RWPE2 (cell line): Measurements from ENCODE around the gene PCBP3.

Experiments used
- ATAC-seq: fragments of 200-7000 bp; cut with Tn5 transposase; 3 replicates; pipeline ENCODE4 v1.9.1; 2021; ENCODE audit warnings: low read depth
- DNase-seq: peaks from one replicate; pipeline ENCODE4 v3.0.0-alpha.2; 2020; ENCODE audit warnings: low spot score
- H3K27ac ChIP-seq: fragments of 450-650 bp; 2 replicates; pipeline ENCODE4 v1.5.1; 2017; ENCODE audit warnings: mild to moderate bottlenecking; ENCODE audit not compliant: poor library complexity, severe bottlenecking
- H3K27me3 ChIP-seq: fragments of 250-450 bp; sonication (Bioruptor Pico); 2 replicates; pipeline ENCODE4 v1.5.1; 2021; ENCODE audit warnings: mild to moderate bottlenecking, moderate library complexity; ENCODE audit not compliant: insufficient read depth, poor library complexity, severe bottlenecking
- H3K36me3 ChIP-seq: fragments of 250-450 bp; sonication (Bioruptor Pico); 2 replicates; pipeline ENCODE4 v1.5.1; 2020; ENCODE audit warnings: low read depth, mild to moderate bottlenecking, moderate library complexity
- H3K4me1 ChIP-seq: fragments of 250-450 bp; sonication (Bioruptor Pico); 2 replicates; pipeline ENCODE4 v1.5.1; 2021; ENCODE audit warnings: mild to moderate bottlenecking, moderate library complexity; ENCODE audit not compliant: insufficient read depth, poor library complexity, severe bottlenecking
- H3K4me3 ChIP-seq: fragments of 250-450 bp; sonication (Bioruptor Pico); 2 replicates; pipeline ENCODE4 v1.5.1; 2021; ENCODE audit warnings: mild to moderate bottlenecking, moderate library complexity; ENCODE audit not compliant: severe bottlenecking
- H3K9me3 ChIP-seq: fragments of 250-450 bp; sonication (Bioruptor Pico); 2 replicates; pipeline ENCODE4 v1.5.1; 2021; ENCODE audit warnings: mild to moderate bottlenecking, moderate library complexity; ENCODE audit not compliant: severe bottlenecking
- TF ChIP-seq, protein P1 (sequence below): fragments of 450-650 bp; IDR thresholded peaks from one replicate; pipeline ENCODE4 v1.5.1; 2017; ENCODE audit warnings: mild to moderate bottlenecking, moderate library complexity; ENCODE audit not compliant: poor library complexity, severe bottlenecking

PCBP3 gene

DNA sequence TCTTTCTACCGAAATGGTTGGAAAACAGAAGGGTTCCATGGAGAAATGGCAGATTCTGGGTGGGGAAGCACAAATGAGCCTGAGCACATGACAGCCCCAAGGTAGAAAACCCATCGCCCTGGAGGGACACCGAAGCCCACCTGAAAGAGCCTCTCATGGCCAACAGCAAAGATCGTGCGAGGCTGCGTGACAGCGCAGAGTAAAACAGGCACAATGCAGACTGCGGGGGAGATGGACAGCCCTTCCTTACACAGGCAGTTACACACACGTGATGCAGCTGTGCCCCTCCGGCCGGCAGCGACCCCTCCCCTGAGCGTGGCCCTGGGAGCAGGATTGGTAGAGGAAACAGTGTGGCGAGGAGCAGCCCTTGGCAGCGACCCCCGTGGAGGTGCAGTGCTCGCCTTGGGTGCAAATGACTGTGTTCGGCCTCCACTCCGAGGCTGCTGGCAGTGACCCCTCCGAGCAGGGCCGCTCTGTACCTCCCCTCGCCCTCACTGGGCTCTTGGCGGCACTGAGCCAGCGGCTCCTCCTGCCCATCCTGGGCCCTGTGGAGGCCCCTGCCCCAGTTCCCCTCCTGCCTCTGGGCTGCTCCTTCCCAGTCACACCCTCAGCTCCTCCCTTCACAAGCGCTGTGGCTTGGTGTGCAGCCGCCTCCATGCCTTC is 217.1 kb downstream of the PCBP3 start:
- H3K9me3 ChIP-seq = no peaks in the 10 kb centered on the region
- H3K27ac ChIP-seq = no peak overlapping the region
- H3K4me1 ChIP-seq = peaks cover 14% of the 10 kb centered on the region
- H3K36me3 ChIP-seq = no peaks in the 10 kb centered on the region
- ATAC-seq (no peak), DNase-seq (no peak)
- H3K4me3 ChIP-seq = no peak overlapping the region
- H3K27me3 ChIP-seq = no peaks in the 10 kb centered on the region
- TF ChIP-seq, protein P1, sequence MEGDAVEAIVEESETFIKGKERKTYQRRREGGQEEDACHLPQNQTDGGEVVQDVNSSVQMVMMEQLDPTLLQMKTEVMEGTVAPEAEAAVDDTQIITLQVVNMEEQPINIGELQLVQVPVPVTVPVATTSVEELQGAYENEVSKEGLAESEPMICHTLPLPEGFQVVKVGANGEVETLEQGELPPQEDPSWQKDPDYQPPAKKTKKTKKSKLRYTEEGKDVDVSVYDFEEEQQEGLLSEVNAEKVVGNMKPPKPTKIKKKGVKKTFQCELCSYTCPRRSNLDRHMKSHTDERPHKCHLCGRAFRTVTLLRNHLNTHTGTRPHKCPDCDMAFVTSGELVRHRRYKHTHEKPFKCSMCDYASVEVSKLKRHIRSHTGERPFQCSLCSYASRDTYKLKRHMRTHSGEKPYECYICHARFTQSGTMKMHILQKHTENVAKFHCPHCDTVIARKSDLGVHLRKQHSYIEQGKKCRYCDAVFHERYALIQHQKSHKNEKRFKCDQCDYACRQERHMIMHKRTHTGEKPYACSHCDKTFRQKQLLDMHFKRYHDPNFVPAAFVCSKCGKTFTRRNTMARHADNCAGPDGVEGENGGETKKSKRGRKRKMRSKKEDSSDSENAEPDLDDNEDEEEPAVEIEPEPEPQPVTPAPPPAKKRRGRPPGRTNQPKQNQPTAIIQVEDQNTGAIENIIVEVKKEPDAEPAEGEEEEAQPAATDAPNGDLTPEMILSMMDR = no peak

DNA sequence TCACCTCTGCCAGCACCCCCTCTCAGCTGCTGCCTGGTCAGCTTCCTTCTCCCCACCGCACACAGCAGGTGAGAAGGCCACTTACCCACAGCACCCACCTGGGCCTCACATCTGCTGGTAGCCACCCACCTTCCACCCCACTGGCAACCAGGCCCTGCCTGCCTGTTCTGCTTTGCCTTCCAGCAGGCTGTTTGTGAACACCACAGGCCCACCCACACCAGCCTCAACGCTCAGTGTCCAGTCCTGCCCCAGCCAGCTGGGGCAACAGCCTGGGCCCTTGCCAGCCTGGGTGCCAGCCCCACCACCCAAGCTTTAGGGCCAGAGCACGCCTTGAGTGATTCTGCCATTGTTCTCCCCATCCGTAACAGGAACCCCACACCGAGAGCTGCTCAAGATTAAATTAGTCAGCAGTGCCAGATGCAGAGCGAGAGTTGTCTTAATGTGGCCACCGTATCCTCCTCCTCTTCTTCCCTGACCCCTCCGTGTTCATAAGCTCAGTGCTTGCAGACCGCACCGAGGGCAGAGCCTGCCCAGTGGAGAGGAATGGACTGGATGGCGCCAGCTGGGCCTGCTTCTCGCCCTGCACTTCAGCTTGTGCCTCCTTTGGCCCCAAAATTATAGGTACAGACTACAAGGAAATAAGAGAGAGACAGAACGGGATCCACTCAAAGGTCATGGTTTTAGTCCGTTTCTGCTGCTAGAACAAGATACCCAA is 217.8 kb downstream of the PCBP3 start:
- ATAC-seq (no peak), DNase-seq (no peak)
- Histone ChIP-seq H3K9me3 (no peaks in the 10 kb centered on the region), H3K4me3 (no peak overlapping the region), H3K27ac (no peak overlapping the region), H3K27me3 (no peaks in the 10 kb centered on the region), H3K4me1 (peaks cover 15% of the 10 kb centered on the region), H3K36me3 (no peaks in the 10 kb centered on the region)
- TF ChIP-seq, protein P1 = no peak

DNA sequence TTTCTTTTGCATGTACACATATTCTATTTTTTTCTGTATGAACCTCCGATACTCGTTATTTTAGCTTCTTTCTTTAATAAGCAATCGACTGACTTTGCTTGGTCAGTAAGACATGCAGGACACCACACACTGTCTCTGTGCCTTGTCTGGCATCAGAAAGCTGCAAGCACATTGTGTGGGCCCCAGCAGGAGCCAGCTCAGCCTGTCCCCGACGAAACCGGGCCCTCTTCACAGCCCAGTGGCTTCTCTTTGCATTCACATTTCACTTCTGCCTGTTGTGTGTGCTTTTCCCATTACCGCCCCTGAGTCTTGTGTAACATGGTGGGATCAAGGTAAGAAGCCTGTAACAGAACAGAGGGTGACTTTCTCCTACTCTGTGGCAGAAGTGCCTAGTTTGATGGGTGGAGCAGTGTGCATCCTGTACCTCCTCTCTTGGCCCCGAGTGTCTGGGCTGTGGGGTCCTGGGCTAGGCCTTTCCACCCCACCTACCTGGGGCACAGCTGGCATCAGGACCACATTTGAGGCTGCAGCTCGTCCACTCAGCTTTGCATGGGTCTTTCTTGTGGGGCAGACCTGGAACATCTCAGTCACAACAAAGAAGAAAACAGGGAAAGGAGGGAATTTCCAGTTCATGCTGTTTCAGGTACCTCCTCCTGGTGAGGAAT is 219.2 kb downstream of the PCBP3 start:
- Histone ChIP-seq H3K27me3 (no peaks in the 10 kb centered on the region), H3K36me3 (no peaks in the 10 kb centered on the region), H3K4me1 (peaks cover 15% of the 10 kb centered on the region), H3K4me3 (no peak overlapping the region), H3K9me3 (no peaks in the 10 kb centered on the region), H3K27ac (no peak overlapping the region)
- no peak for DNase-seq
- TF ChIP-seq, protein P1 = no peak
- ATAC-seq = no peak

DNA sequence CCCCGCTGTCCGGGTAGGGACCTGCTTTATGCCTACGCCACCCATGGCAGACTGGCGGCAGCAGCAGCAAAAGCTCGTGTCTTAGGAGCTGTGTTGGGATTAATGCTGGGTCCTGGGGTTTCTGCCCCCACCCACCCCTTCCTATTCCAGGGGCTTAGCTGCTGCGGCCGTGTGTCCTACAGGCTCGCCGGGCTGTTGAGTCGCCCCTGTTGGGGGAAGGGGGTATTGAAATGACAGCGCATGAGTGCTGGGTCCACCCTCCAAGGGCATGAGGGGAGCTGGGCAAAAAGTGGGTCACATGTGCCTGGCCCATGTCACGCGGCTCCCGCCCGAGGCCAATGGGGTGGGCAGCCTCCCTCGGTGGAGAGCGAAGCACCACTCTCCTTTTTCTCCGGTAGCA is 219.7 kb downstream of the PCBP3 start:
- Histone ChIP-seq H3K4me3 (no peak overlapping the region), H3K27me3 (no peaks in the 10 kb centered on the region), H3K4me1 (peaks cover 15% of the 10 kb centered on the region), H3K9me3 (no peaks in the 10 kb centered on the region), H3K36me3 (no peaks in the 10 kb centered on the region), H3K27ac (no peak overlapping the region)
- DNase-seq = no peak
- TF ChIP-seq, protein P1 = no peak
- no peak for ATAC-seq
